DOHH2 (cell line): ENCODE data around the gene CHRM4.

ENCODE experiments used
- H3F3A ChIP-seq: fragments of 200-600 bp; sonication (generic), shearing (Covaris generic); 2 replicates; pipeline ENCODE4 v1.6.0; 2016; ENCODE audit warnings: antibody characterized with exemption, mild to moderate bottlenecking; ENCODE audit not compliant: control insufficient read depth, insufficient read depth
- H3K27ac ChIP-seq: fragments of 200-600 bp; sonication (generic); 2 replicates; pipeline ENCODE4 v1.5.1; 2014; ENCODE audit warnings: low read depth, mild to moderate bottlenecking, low read length, moderate library complexity
- H3K27me3 ChIP-seq: fragments of 200-600 bp; sonication (generic); 2 replicates; pipeline ENCODE4 v1.6.1; 2014; ENCODE audit warnings: mild to moderate bottlenecking, low read length, mixed read lengths; ENCODE audit not compliant: control insufficient read depth
- H3K36me3 ChIP-seq: fragments of 200-600 bp; sonication (generic); 2 replicates; pipeline ENCODE4 v1.6.1; 2014; ENCODE audit warnings: mild to moderate bottlenecking, low read length, moderate library complexity, mixed read lengths; ENCODE audit not compliant: control insufficient read depth
- H3K4me1 ChIP-seq: fragments of 200-600 bp; sonication (generic); 2 replicates; pipeline ENCODE4 v1.6.1; 2014; ENCODE audit warnings: mild to moderate bottlenecking, low read length, mixed read lengths; ENCODE audit not compliant: control insufficient read depth
- H3K4me2 ChIP-seq: fragments of 200-600 bp; sonication (generic); 2 replicates; pipeline ENCODE4 v1.6.0; 2014; ENCODE audit warnings: mild to moderate bottlenecking, low read length, moderate library complexity
- H3K4me3 ChIP-seq: fragments of 200-600 bp; sonication (generic); 2 replicates; pipeline ENCODE4 v1.5.1; 2014; ENCODE audit warnings: mild to moderate bottlenecking, low read length, mixed read lengths
- H3K79me2 ChIP-seq: fragments of 200-600 bp; sonication (generic); 2 replicates; pipeline ENCODE4 v1.6.1; 2014; ENCODE audit warnings: mild to moderate bottlenecking, low read length, mixed read lengths; ENCODE audit not compliant: control insufficient read depth
- H3K9me2 ChIP-seq: fragments of 200-600 bp; sonication (generic); replicated peaks from 2 replicates; pipeline ENCODE4 v1.6.1; 2014; ENCODE audit warnings: mild to moderate bottlenecking, low read length, mixed read lengths; ENCODE audit not compliant: control insufficient read depth
- H3K9me3 ChIP-seq: fragments of 200-600 bp; sonication (generic); 2 replicates; pipeline ENCODE4 v1.6.1; 2014; ENCODE audit warnings: antibody characterized with exemption, low read length, mixed read lengths; ENCODE audit not compliant: control insufficient read depth, insufficient read depth
- H4K20me1 ChIP-seq: fragments of 200-600 bp; sonication (generic); 2 replicates; pipeline ENCODE4 v1.6.0; 2014; ENCODE audit warnings: low read depth, mild to moderate bottlenecking, antibody characterized with exemption, low read length, moderate library complexity; ENCODE audit not compliant: control insufficient read depth, insufficient read depth
- CTCF ChIP-seq: fragments of 200-600 bp; sonication (generic); IDR thresholded peaks from one replicate; pipeline ENCODE4 v1.5.1; 2014; ENCODE audit warnings: antibody characterized with exemption, mild to moderate bottlenecking, low read depth, low read length; ENCODE audit not compliant: poor library complexity, severe bottlenecking
- EZH2phosphoT487 ChIP-seq: fragments of 200-600 bp; sonication (generic); IDR thresholded peaks from 2 replicates; pipeline ENCODE4 v1.6.1; 2017; ENCODE audit warnings: borderline replicate concordance, mild to moderate bottlenecking, antibody characterized with exemption, low read length, moderate library complexity, mixed read lengths

CHRM4 gene

GRCh38 chr11:46397526-46397925 lies 6.0 kb upstream of the CHRM4 start:
- no peaks in the 10 kb centered on the region for H3F3A ChIP-seq
- TF ChIP-seq CTCF: no peak
- no peak for TF ChIP-seq EZH2phosphoT487
- H3K27ac ChIP-seq: no peak overlapping the region
- no peak overlapping the region for H3K4me2 ChIP-seq
- peaks cover 5% of the 10 kb centered on the region for H3K4me1 ChIP-seq
- no peaks in the 10 kb centered on the region for H4K20me1 ChIP-seq
- no peaks in the 10 kb centered on the region for H3K79me2 ChIP-seq
- no peak overlapping the region for H3K4me3 ChIP-seq
- H3K36me3 ChIP-seq: no peaks in the 10 kb centered on the region
- H3K9me2 ChIP-seq: no peaks in the 10 kb centered on the region
- peaks cover 10% of the 10 kb centered on the region for H3K27me3 ChIP-seq
- no peaks in the 10 kb centered on the region for H3K9me3 ChIP-seq

- H3K4me1 ChIP-seq: peaks cover 28% of the 10 kb centered on the region
- H3K36me3 ChIP-seq: no peaks in the 10 kb centered on the region
- TF ChIP-seq EZH2phosphoT487: no peak
- TF ChIP-seq CTCF: no peak
- no peak overlapping the region for H3K27ac ChIP-seq
- no peaks in the 10 kb centered on the region for H3K9me2 ChIP-seq
- no peaks in the 10 kb centered on the region; the same call in 1 of the 2 replicates for H3F3A ChIP-seq
- no peak overlapping the region for H3K4me3 ChIP-seq
- H3K4me2 ChIP-seq: no peak overlapping the region
- H3K79me2 ChIP-seq: no peaks in the 10 kb centered on the region
- H3K27me3 ChIP-seq: peaks cover 43% of the 10 kb centered on the region
- no peaks in the 10 kb centered on the region for H3K9me3 ChIP-seq
- no peaks in the 10 kb centered on the region; the same call in 1 of the 2 replicates for H4K20me1 ChIP-seq
Observed at GRCh38 chr11:46393759-46394158, 2.2 kb upstream of the CHRM4 start.

- Histone ChIP-seq H3K4me2 (peak overlapping the region; percentile 80), H4K20me1 (no peaks in the 10 kb centered on the region; the same call in 1 of the 2 replicates), H3K9me3 (no peaks in the 10 kb centered on the region), H3K36me3 (no peaks in the 10 kb centered on the region), H3K27ac (no peak overlapping the region), H3K79me2 (no peaks in the 10 kb centered on the region), H3K4me3 (peak overlapping the region; percentile 70), H3K4me1 (peaks cover 28% of the 10 kb centered on the region), H3K27me3 (peaks cover 49% of the 10 kb centered on the region), H3F3A (no peaks in the 10 kb centered on the region; the same call in 1 of the 2 replicates), H3K9me2 (no peaks in the 10 kb centered on the region)
- no peak for TF ChIP-seq CTCF
- TF ChIP-seq EZH2phosphoT487: no peak
Observed at GRCh38 chr11:46393231-46393616, 1.6 kb upstream of the CHRM4 start.
